HG03108 (cell line): ENCODE results near the gene MEGF6.

ENCODE experiments used
- ATAC-seq: cut with Tn5 transposase; IDR thresholded peaks from one replicate; pipeline ENCODE4 v1.9.1; 2021; ENCODE audit warnings: moderate library complexity; ENCODE audit not compliant: unreplicated experiment

The MEGF6 gene

DNA sequence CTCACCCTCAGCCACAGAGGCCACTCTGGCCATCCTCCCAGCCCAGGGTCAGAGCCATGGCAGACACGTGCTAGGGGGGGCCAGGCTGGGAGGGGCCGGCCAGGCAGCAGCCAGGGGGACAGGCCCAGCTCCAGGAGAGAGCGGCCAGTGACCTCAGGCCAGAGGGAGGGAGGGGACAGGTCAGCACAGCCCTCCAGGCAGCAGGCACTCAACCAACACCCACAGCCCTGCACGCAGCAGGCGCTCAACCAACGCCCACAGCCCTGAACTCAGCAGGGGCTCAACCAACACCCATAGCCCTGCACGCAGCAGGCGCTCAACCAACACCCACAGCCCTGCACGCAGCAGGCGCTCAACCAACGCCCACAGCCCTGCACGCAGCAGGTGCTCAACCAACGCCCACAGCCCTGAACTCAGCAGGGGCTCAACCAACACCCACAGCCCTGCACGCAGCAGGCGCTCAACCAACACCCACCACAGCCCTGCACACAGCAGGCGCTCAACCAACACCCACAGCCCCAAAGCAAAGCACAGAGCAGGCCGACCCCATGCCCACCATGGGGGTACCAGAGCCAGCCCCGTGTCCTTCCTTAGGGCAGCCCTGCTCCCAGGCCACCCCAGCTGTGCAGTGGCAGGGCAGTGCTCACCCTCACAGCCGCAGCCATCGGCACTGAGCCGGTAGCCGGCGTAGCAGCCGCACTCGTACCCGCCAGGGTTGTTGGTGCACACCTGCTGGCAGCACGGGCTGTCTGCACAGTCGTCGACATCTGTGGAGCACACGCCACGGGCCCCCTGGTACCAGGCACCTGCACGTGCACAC is 101.0 kb downstream of the MEGF6 start:
- ATAC-seq, result no peak

- ATAC-seq, result no peak
Observed at GRCh38 chr1:3509721-3510120, 101.6 kb downstream of the MEGF6 start.

DNA sequence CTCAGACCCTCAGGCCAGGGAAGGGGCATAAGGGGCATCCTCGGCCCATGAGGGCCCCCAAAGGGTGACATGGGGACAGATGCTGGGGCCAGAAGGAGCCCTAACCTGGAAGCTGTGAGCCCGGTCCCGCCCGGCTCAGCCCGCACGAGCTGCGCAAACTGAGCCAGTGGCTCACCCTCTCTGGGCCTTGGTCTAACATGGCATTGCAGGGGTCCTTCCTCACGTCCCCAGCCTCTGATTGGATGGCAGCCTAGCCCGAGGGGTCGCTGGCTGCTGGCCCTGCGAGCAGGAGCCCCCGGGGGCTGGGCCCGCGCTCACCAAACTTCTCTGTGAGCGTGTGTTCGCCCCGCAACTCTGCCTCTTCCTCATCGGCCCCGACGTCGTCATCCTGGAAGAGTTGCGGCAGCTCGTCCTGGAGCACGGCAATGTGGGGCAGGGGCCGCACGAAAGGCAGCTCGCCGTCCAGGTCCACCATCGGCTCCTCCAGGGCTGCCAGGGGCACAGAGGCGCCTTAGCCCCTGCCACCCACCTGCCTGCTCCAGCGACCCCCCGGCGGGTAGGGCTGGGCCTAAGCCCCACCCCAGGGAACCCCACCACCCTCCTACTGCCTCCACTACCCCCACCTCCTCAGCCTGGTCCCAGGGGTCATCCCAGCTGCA is 102.4 kb downstream of the MEGF6 start:
- no peak for ATAC-seq

- ATAC-seq, result no peak
Observed at GRCh38 chr1:3507636-3508275, 103.6 kb downstream of the MEGF6 start.

GRCh38 chr1:3506943-3507342 is 104.4 kb downstream of the MEGF6 start:
- ATAC-seq, result no peak

DNA sequence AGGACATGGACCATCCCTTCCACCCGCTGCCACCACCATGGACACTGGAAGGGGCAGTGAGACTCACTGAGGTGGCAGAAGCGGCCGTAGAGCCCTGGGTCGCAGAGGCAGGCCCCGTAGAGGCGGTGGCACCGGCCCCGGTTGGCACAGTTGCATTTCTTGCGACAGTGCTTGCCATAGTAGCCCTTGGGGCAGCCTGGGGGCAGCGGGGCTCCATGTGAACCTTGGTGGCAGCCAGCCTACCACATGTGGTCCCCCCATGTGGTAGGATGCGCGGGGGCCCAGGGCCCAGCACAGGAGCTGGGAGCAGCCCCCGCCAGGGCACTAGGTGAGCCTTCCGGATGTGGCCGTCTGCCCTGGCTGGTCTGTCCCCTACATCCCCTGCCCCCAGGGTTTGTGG is 105.3 kb downstream of the MEGF6 start:
- ATAC-seq, result no peak

- no peak for ATAC-seq
Observed at GRCh38 chr1:3505161-3505560, 106.1 kb downstream of the MEGF6 start.

DNA sequence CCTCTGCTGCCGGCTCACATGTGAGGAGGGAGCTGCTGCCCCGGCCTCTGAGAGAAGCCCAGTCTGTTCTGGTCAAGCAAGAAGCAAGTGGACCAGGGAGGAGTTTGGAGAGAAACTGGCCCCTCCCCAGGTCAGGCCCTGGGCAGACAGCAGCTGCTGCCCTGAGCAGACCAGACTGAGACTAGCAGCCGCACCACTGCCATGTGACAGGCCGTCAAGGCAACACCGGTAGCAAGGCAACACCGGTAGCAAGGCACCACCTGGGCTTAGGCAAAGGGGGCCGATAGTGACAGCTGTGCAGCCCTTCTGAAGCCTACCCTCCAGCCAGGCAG is 106.5 kb downstream of the MEGF6 start:
- ATAC-seq, result no peak

DNA sequence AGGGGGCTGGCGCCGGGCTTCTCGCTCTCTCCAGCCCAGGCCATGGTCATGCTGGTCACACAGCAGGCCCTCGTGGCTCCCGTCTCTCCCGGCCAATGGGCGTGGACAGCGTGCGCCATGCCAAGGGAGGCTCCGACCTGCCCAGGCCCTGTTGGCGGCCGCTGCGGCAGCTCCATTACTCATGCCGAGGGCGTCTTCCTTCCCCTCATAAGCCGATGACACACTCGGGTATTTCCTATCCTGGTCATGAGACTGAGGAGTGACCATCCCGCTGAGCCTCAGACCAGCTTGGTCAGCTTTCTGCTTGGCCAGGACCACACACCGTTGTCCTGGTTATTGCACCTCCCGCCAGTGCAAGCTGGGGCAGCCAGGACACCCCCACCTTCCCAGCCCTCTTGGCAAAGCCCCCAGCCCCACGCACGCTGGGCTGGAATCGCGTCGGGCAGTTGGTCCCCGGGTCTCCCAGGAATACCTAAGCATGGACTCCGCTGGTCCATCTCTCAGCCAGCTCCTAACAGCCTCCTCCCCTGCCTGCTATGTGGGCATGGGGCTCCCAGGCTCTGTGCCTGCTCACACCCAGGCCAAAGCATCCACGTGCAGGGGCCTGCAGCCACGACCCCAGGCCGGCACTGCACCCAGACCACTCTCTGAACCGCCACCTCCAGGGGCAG is 107.0 kb downstream of the MEGF6 start:
- ATAC-seq, result no peak

DNA sequence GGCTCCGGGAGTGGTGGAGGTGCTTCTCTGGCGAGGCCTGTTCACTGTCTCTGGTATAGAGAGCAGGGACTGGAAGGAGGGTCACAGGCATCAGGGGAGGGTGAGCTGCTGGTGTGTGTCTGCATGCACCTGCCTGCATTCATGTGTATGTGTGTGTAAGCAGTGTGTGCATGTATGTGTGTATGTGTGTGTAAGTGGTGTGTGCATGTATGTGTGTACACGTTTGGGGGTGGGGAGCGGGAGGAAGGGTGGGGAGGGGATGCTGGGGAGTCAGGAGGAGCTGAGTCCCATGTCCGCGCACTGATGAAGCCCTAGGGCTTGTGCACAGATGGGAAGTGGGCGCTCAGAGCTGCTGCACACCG is 107.8 kb downstream of the MEGF6 start:
- no peak for ATAC-seq

- no peak for ATAC-seq
Observed at GRCh38 chr1:3502641-3503524, 108.4 kb downstream of the MEGF6 start.

GRCh38 chr1:3501856-3502640 is 109.3 kb downstream of the MEGF6 start:
- no peak for ATAC-seq

DNA sequence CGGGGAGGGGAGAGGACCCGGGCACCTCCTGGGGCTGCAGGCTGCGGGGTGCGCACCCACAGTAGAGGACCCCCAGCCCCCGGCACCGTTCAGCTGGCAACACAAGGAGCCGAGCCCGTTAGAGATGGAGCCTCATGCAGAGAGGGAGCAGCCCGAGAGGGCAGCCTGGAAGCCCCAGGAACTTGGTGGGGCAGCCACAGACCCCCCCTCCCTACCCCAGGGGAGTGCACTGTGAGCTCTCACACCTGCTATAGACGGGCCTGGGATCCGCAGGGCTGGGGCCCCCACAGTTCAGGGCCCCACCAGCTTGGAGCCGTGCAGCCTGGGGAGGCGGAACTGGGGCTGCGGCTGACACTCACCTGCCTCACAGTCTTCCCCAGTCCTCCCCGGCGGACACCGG is 109.9 kb downstream of the MEGF6 start:
- no peak for ATAC-seq

DNA sequence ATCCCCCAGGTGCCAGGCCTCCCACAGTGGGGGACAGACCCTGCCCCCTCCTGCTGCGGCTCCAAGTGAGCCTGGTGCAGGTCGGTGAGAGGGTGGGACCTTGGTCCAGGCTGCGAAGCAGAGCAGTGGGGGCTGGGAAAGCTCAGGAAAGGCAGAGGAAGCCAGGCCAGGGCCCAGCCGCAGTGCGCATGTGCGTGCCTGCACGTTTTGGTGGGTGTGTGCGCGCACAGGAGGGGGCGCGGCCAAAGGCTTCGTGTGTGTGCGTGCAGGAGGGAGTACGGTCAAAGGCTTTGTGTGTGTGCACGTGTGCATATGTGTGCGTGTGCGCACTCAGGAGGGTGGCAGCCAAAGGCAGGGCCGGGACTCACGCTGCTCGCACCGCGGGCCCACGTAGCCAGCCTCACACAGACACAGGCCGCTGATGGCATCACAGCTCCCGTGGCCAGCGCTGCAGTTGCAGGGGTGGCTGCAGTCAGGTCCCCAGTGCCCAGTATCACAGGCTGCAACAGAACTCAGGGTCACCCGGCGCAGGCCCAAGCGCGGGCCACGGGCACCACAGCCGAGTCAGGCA is 111.0 kb downstream of the MEGF6 start:
- no peak for ATAC-seq

DNA sequence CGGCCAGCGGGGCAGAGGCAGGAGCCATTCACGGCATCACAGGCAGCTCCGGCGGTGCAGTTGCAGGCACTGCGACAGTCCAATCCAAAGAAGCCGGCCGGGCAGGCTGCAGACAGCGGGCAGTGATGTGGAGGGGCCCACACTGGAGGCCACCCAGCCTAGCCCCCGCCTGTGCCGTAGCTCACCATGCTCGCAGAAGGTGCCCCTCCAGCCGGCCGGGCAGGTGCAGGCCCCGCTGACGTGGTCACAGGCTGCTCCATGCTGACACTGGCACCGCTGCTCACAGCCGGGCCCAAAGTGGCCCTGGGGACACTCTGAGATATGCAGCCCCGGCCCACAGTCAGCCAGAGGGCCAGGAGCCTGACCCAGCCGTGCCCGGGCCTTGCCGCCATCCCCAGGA is 111.7 kb downstream of the MEGF6 start:
- no peak for ATAC-seq

DNA sequence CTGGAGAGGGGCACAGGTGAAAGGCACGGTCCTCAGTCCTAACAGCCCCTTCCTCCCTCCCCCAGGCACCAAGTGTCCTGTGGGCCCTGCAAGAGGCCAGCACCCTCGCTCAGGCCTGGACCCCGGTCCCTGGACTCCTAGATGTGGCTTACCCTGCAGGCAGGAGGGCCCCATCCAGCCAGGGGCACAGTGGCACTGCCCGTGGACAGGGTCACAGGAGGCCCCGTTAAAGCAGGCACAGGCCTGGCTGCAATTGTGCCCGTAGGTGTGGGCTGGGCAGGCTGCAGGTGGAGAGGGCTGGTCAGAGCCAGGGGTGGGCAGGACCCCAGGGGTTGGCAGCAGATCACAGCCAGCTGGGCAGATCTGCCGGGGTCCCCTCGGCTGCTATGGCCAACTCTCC is 112.3 kb downstream of the MEGF6 start:
- no peak for ATAC-seq

- ATAC-seq, result no peak
Observed at GRCh38 chr1:3498246-3498930, 112.9 kb downstream of the MEGF6 start.

DNA sequence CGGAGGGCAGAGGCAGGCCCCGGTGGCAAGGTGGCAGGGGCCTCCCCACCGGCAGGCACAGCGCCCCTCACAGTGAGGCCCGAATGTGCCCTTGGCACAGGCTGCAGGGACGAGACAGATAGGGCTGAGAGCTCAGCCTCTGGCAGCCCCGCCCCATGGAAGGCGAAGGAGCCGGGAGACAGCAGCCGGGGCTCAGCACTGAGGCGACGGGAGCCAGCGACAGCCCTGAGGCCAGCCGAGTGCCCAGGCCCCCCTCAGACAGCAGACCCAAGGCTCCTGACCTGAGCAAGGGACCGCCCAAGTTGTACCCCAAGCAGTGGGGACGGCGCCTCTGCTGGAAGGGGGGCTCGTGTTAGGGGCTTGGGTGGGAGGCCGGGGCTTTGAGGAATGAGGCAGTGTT is 113.8 kb downstream of the MEGF6 start:
- ATAC-seq, result no peak

GRCh38 chr1:3496916-3497315 is 114.4 kb downstream of the MEGF6 start:
- ATAC-seq, result no peak
